GM15510 (cell line): ENCODE results near the gene LILRB4.

Experiments
- POLR2A ChIP-seq: IDR thresholded peaks from 3 replicates; pipeline ENCODE4 v1.6.1; 2011; ENCODE audit warnings: borderline replicate concordance; ENCODE audit not compliant: insufficient read length; ENCODE audit errors: extremely low read depth

The LILRB4 gene

GRCh38 chr19:54684527-54684926, 21.7 kb downstream of the LILRB4 start:
- TF ChIP-seq POLR2A = no peak

GRCh38 chr19:54691582-54692297, 29.0 kb downstream of the LILRB4 start:
- no peak for TF ChIP-seq POLR2A

GRCh38 chr19:54692298-54692615, 29.5 kb downstream of the LILRB4 start:
- TF ChIP-seq POLR2A = no peak

GRCh38 chr19:54694648-54695047, 31.9 kb downstream of the LILRB4 start:
- TF ChIP-seq POLR2A = no peak

GRCh38 chr19:54696117-54696548, 33.3 kb downstream of the LILRB4 start:
- TF ChIP-seq POLR2A = no peak

GRCh38 chr19:54696766-54697165, 34.0 kb downstream of the LILRB4 start:
- no peak for TF ChIP-seq POLR2A

GRCh38 chr19:54704928-54705327, 42.1 kb downstream of the LILRB4 start:
- no peak for TF ChIP-seq POLR2A

GRCh38 chr19:54707962-54708361, 45.2 kb downstream of the LILRB4 start:
- TF ChIP-seq POLR2A = no peak

GRCh38 chr19:54708781-54709180, 46.0 kb downstream of the LILRB4 start:
- TF ChIP-seq POLR2A = no peak

GRCh38 chr19:54709212-54709948, 46.6 kb downstream of the LILRB4 start:
- TF ChIP-seq POLR2A = no peak
